Measurements from ENCODE around the gene CAVIN1.

GRCh38 chr17:42410319-42410685 is 12.8 kb downstream of the CAVIN1 start:
- no peak for TF ChIP-seq YY1 (IDR thresholded peaks at IDR 0.05; ENCODE audit: insufficient read depth, insufficient read length)
- TF ChIP-seq ZNF274 (IDR thresholded peaks at IDR 0.05; ENCODE audit: low read depth, low read length): no peak
- no peak for TF ChIP-seq SUZ12 (IDR thresholded peaks at IDR 0.05; ENCODE audit: extremely low read depth, insufficient read depth, insufficient read length)

Data from NT2/D1 (cell line).